GM18951 (cell line): ENCODE results near the gene DHDDS.

ENCODE experiments used
- POLR2A ChIP-seq: IDR thresholded peaks from 4 replicates; pipeline ENCODE4 v1.6.1; 2011; ENCODE audit warnings: mild to moderate bottlenecking; ENCODE audit not compliant: insufficient read length, insufficient read depth; ENCODE audit errors: extremely low read depth
- in situ Hi-C: fragments of 300-500 bp; cut with MboI; formaldehyde crosslinking; loops from one replicate; pipeline ENCODE4 v1.12.0; 2022; ENCODE audit warnings: low sequenced_read_pairs, mixed read lengths, inconsistent platforms; ENCODE audit not compliant: unreplicated experiment

DHDDS gene

DNA sequence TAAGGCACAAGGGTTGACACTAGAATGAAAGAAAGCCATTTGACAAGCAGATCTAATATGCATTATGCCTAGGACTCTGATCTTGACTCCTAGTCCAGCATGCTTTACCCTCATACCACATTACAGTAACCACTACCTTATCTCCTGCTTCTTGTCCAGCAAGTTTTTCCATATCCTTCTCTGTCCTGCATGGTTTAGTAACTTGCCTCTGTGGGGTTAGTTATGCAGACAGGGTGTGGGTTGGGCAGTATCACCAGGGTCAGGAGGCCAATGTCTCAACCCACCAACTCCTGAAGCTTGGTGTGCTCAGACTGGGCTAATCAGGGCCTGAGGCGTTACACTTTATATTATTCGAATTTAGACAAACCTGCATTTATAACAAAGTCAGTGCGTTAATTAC, 18.8 kb downstream of the DHDDS start:
- TF ChIP-seq POLR2A: no peak

GRCh38 chr1:26452459-26453183, 20.5 kb downstream of the DHDDS start:
- in situ Hi-C loops: no loop called here
- TF ChIP-seq POLR2A: no peak

More for the DNA sequence above, 18.8 kb downstream of the DHDDS start:
- in situ Hi-C loops: no loop called here

DNA sequence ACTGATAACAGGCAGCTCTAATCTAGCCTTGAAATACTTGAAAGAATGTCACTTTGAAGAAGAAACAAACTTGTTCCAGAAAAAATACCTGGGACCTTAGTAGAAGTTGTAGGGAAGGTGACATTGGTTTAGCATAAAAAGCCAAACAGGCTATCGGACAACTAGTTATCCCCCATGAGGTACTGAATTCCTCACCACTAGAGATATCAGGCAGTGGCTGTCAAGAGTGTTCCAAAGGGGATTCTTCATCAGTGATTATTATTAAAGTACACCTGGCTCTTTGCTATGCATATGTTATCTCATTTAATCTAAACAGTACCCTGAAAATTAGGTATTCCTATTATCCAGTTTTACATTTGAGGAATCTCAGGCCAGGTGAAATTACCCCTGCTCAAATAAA, 27.0 kb downstream of the DHDDS start:
- in situ Hi-C loops: no loop called here
- no peak for TF ChIP-seq POLR2A

GRCh38 chr1:26459573-26460031, 27.5 kb downstream of the DHDDS start:
- TF ChIP-seq POLR2A: no peak
- in situ Hi-C loops: no loop called here

DNA sequence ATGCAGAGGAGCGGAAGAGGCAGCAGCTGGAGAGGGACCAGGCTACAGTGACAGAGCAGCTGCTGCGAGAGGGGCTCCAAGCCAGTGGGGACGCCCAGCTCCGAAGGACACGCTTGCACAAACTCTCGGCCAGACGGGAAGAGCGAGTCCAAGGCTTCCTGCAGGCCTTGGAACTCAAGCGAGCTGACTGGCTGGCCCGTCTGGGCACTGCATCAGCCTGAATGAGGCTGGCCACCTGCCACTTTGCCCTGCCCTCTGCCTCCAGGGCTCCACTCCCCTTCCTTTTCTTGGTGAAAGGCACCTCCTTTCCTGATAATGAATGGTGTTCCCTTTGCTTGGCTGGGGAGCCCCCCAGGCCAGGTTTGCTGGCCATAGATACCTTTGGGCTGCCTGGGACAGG, 36.8 kb downstream of the DHDDS start:
- in situ Hi-C loops: no loop called here
- no peak for TF ChIP-seq POLR2A

GRCh38 chr1:26469558-26469957, 37.4 kb downstream of the DHDDS start:
- in situ Hi-C loops: no loop called here

DNA sequence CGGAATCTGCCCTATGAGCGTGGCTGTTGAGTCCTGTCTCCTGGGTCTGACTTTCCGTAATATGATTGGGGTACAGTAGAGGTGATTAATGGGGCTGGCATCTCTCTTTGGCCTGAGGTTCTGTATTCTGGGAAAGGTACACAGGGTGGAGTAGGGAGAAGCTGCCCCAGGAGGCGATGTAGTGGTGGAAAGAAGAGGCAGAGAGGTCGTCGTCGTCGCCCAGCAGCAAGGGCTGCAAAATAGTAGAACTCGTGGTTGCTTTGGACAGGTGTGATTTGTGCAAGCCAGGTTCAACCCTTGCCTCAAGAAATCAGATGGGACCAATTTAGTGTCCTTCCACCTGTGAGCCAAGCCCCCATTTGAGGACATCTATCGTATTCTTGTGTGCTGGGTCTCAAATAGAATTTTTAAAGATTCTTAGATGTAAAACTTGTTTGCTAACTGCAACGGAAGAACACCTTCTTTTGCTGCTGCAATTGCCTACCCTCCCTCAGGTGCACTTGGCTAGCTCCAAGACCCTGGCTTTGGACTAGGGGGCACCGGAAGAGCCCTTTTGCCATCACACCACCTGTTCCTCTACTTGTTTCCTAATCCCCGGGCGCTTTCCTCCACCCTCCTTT, 38.9 kb downstream of the DHDDS start:
- TF ChIP-seq POLR2A: no peak
- in situ Hi-C loops: no loop called here

More at GRCh38 chr1:26469558-26469957, 37.4 kb downstream of the DHDDS start:
- no peak for TF ChIP-seq POLR2A

DNA sequence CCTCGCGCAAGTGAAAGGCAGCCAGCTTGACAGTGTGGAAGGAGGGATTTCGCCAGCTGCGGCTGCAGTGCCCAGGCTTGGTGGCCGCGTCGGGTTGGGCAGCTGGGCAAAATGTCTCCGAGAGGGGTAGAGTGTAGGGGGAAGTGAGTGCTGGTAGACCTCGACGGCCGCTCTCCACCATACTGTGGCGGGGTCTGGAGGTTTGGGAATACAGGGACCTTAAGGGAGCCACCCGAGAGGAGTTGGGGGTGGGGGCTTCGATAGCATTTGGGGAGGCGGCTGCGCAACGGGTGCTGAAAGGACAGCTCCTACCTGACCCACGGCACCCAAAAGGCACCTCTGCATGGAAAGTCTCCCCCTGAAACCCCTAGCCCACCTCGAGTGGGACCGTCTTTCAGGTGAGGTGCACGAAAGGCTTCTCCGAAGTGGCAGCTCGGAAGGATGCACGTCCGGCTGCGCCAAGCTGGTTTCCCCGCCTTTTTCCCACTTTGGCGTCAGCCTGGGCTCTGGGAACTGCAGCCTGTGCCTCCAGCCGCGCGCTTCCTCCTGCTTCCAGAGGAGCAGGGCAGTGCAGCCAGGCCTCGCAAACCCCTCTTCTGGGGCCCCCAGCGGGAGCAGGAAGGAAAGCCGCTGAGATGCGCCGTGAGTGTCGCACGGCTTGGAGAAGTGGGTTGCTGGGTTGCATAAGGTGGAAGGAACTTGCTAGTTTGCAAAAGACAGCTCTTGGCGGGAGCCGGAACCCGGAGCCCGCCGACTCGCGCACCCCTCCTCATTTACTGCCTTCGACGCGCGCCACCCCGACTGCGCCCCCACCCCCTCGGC, 39.6 kb downstream of the DHDDS start:
- TF ChIP-seq POLR2A: peak; percentile 32
- in situ Hi-C loops: no loop called here

DNA sequence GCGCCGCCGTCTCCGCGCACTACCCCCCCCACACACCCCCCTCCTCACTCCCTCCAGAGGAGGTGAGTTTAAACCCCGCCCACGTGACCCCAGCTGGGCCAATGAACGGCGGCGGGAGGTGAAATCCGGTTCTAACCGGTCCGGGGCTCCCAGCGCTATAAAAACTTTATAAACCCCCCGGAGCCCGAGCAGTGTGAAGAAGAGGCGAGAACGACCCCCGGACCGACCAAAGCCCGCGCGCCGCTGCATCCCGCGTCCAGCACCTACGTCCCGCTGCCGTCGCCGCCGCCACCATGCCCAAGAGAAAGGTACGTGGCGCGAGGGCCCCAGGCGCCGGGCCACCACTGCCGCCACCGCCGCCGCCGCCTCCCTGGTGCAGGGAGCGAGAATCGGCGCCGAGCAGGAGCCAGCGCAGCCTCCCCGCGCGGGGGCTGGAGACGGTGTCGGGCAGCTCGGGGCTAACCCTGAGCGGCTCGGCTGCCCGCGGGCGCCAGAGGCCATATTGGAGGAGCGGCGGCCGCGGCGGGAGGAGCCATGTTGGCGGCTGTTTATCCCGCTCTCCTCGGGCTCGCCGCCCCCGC, 40.3 kb downstream of the DHDDS start, which contains the start of gene HMGN2:
HMGN2 (plus strand) TSS at position 121 of the 581 bp plus-strand sequence; CDS start at position 294, 173 bp downstream.
- TF ChIP-seq POLR2A: peak; percentile 91
- in situ Hi-C loops: no loop called here

DNA sequence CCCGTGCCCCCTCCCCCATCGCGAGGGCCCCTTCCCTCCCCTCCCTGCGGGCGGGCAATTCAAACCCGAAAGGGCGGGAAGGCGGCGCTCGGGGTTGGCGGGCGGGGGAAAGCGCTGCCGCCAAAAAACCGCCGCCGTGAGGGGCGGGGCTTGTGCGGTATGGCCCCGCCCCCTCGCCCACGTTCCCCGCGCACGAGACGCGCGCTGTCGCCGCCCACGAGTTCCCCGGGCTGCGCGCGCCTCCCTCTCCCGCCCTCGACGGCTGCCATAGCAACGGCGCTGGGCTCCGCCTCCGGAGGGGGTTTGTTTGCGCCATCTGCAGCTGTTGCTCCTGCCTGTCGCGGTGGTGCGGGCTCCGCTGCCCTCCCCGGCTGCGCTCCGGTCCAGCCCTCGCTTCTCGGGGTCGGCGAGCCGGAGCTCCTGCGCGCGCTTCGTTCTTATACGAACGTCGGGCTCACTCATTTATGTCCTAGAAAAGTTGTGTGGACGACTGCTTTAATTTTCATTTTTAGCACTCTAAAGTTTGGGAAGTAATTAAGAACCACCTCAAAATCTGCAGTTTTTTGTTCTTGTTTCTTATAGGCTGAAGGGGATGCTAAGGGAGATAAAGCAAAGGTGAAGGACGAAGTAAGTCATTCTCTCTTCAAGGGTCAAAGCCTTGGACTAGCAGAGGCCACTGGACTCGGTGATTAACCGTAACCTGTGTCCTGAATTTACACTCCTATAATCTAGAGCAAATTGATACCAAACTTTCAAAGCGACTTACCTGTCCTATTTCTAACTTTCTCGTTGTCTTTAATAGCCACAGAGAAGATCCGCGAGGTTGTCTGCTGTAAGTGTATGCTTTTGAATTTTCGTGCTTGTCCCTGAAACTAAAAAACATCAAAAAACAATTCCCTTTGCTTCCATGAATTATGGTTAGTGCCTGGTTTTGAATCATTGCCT, 41.1 kb downstream of the DHDDS start:
- TF ChIP-seq POLR2A: no peak
- in situ Hi-C loops: no loop called here

DNA sequence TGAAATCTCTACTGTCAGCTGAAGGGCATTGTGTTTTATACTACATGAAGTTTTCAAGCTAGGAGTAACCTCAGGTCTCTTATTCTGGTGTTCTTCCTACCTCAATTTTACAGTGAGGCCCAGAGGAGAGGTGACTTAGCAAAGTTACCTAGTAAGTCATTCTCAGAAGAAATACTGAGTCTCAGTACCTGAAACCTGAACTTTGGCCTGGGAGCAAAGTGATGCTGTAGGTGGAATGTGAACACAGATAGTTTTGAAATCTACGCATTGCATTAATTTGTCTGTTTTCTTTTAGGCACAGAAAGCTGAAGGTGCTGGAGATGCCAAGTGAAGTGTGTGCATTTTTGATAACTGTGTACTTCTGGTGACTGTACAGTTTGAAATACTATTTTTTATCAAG, 42.7 kb downstream of the DHDDS start:
- in situ Hi-C loops: no loop called here
- no peak for TF ChIP-seq POLR2A

GRCh38 chr1:26475989-26476388, 43.9 kb downstream of the DHDDS start:
- in situ Hi-C loops: no loop called here

GRCh38 chr1:26476958-26477357, 44.8 kb downstream of the DHDDS start:
- in situ Hi-C loops: no loop called here

More at GRCh38 chr1:26475989-26476388, 43.9 kb downstream of the DHDDS start:
- no peak for TF ChIP-seq POLR2A

More at GRCh38 chr1:26476958-26477357, 44.8 kb downstream of the DHDDS start:
- no peak for TF ChIP-seq POLR2A
